Measurements from ENCODE around the gene PCP4L1.

The PCP4L1 gene

GRCh38 chr1:161274874-161275273 is 16.3 kb downstream of the PCP4L1 start:
- Histone ChIP-seq H2AFZ (ENCODE audit: low read length) (no peak overlapping the region), H3K36me3 (replicated peaks; ENCODE audit: insufficient read depth, low read length) (no peaks in the 10 kb centered on the region), H3K4me2 (ENCODE audit: low read depth, low read length) (no peak overlapping the region), H3K9me2 (replicated peaks; ENCODE audit: insufficient read depth, low read length) (no peaks in the 10 kb centered on the region), H3K9me3 (replicated peaks; ENCODE audit: insufficient read depth, low read length) (no peaks in the 10 kb centered on the region), H3K4me1 (ENCODE audit: low read length) (no peaks in the 10 kb centered on the region), H3K79me2 (ENCODE audit: low read length) (no peaks in the 10 kb centered on the region), H3K9ac (ENCODE audit: low read length) (no peak overlapping the region), H4K20me1 (ENCODE audit: insufficient read depth, low read length) (no peaks in the 10 kb centered on the region), H3K27me3 (replicated peaks; ENCODE audit: insufficient read depth, low read length) (no peaks in the 10 kb centered on the region), H3F3A (ENCODE audit: insufficient read depth, low read length) (no peaks in the 10 kb centered on the region), H3K4me3 (ENCODE audit: low read length) (no peak overlapping the region), H3K27ac (ENCODE audit: low read length) (no peak overlapping the region)
- no peak for TF ChIP-seq EZH2phosphoT487 (IDR thresholded peaks at IDR 0.05; ENCODE audit: low read length)
- TF ChIP-seq EZH2 (optimal IDR thresholded peaks at IDR 0.05; ENCODE audit: low read depth, low read length), result no peak
- DNase-seq, result no peak

- DNase-seq, result no peak
- Histone ChIP-seq H3F3A (ENCODE audit: insufficient read depth, low read length) (no peaks in the 10 kb centered on the region), H4K20me1 (ENCODE audit: insufficient read depth, low read length) (no peaks in the 10 kb centered on the region), H3K79me2 (ENCODE audit: low read length) (no peaks in the 10 kb centered on the region), H2AFZ (ENCODE audit: low read length) (no peak overlapping the region), H3K4me1 (ENCODE audit: low read length) (no peaks in the 10 kb centered on the region), H3K36me3 (replicated peaks; ENCODE audit: insufficient read depth, low read length) (no peaks in the 10 kb centered on the region), H3K9me3 (replicated peaks; ENCODE audit: insufficient read depth, low read length) (no peaks in the 10 kb centered on the region), H3K27ac (ENCODE audit: low read length) (no peak overlapping the region), H3K27me3 (replicated peaks; ENCODE audit: insufficient read depth, low read length) (peaks cover 22% of the 10 kb centered on the region), H3K9ac (ENCODE audit: low read length) (no peak overlapping the region), H3K4me3 (ENCODE audit: low read length) (no peak overlapping the region), H3K9me2 (replicated peaks; ENCODE audit: insufficient read depth, low read length) (no peaks in the 10 kb centered on the region), H3K4me2 (ENCODE audit: low read depth, low read length) (no peak overlapping the region)
- TF ChIP-seq EZH2 (optimal IDR thresholded peaks at IDR 0.05; ENCODE audit: low read depth, low read length), result no peak
- no peak for TF ChIP-seq EZH2phosphoT487 (IDR thresholded peaks at IDR 0.05; ENCODE audit: low read length)
- no peak for TF ChIP-seq CTCF (IDR thresholded peaks at IDR 0.05; ENCODE audit: low read length)
These were observed 24.4 kb downstream of the PCP4L1 start for GRCh38 chr1:161282991-161283390.

GRCh38 chr1:161285113-161285512 is 26.6 kb downstream of the PCP4L1 start:
- no peak for DNase-seq
- H3K4me3 ChIP-seq (ENCODE audit: low read length), result no peak overlapping the region
- peaks cover 22% of the 10 kb centered on the region for H3K27me3 ChIP-seq (replicated peaks; ENCODE audit: insufficient read depth, low read length)
- TF ChIP-seq EZH2 (optimal IDR thresholded peaks at IDR 0.05; ENCODE audit: low read depth, low read length), result no peak
- no peak for TF ChIP-seq EZH2phosphoT487 (IDR thresholded peaks at IDR 0.05; ENCODE audit: low read length)
- TF ChIP-seq CTCF (IDR thresholded peaks at IDR 0.05; ENCODE audit: low read length), result no peak
- no peaks in the 10 kb centered on the region for H3K4me1 ChIP-seq (ENCODE audit: low read length)
- no peaks in the 10 kb centered on the region for H3K9me2 ChIP-seq (replicated peaks; ENCODE audit: insufficient read depth, low read length)
- H3K9ac ChIP-seq (ENCODE audit: low read length), result no peak overlapping the region
- no peak overlapping the region for H3K27ac ChIP-seq (ENCODE audit: low read length)
- no peaks in the 10 kb centered on the region for H3K9me3 ChIP-seq (replicated peaks; ENCODE audit: insufficient read depth, low read length)
- no peaks in the 10 kb centered on the region for H3K36me3 ChIP-seq (replicated peaks; ENCODE audit: insufficient read depth, low read length)
- no peaks in the 10 kb centered on the region for H4K20me1 ChIP-seq (ENCODE audit: insufficient read depth, low read length)
- no peaks in the 10 kb centered on the region for H3F3A ChIP-seq (ENCODE audit: insufficient read depth, low read length)
- no peak overlapping the region for H3K4me2 ChIP-seq (ENCODE audit: low read depth, low read length)
- H3K79me2 ChIP-seq (ENCODE audit: low read length), result no peaks in the 10 kb centered on the region
- H2AFZ ChIP-seq (ENCODE audit: low read length), result no peak overlapping the region

GRCh38 chr1:161285521-161285920 is 27.0 kb downstream of the PCP4L1 start:
- no peak overlapping the region for H3K9ac ChIP-seq (ENCODE audit: low read length)
- no peak overlapping the region for H3K27ac ChIP-seq (ENCODE audit: low read length)
- no peak overlapping the region for H3K4me3 ChIP-seq (ENCODE audit: low read length)
- H3K4me2 ChIP-seq (ENCODE audit: low read depth, low read length), result no peak overlapping the region
- H3K9me3 ChIP-seq (replicated peaks; ENCODE audit: insufficient read depth, low read length), result no peaks in the 10 kb centered on the region
- H4K20me1 ChIP-seq (ENCODE audit: insufficient read depth, low read length), result no peaks in the 10 kb centered on the region
- no peaks in the 10 kb centered on the region for H3K79me2 ChIP-seq (ENCODE audit: low read length)
- H3K4me1 ChIP-seq (ENCODE audit: low read length), result no peaks in the 10 kb centered on the region
- TF ChIP-seq EZH2 (optimal IDR thresholded peaks at IDR 0.05; ENCODE audit: low read depth, low read length), result no peak
- TF ChIP-seq CTCF (IDR thresholded peaks at IDR 0.05; ENCODE audit: low read length), result no peak
- no peak for TF ChIP-seq EZH2phosphoT487 (IDR thresholded peaks at IDR 0.05; ENCODE audit: low read length)
- no peaks in the 10 kb centered on the region for H3K36me3 ChIP-seq (replicated peaks; ENCODE audit: insufficient read depth, low read length)
- H3K9me2 ChIP-seq (replicated peaks; ENCODE audit: insufficient read depth, low read length), result no peaks in the 10 kb centered on the region
- peaks cover 22% of the 10 kb centered on the region for H3K27me3 ChIP-seq (replicated peaks; ENCODE audit: insufficient read depth, low read length)
- DNase-seq, result no peak
- H2AFZ ChIP-seq (ENCODE audit: low read length), result no peak overlapping the region
- H3F3A ChIP-seq (ENCODE audit: insufficient read depth, low read length), result no peaks in the 10 kb centered on the region

Data from MM.1S (cell line).